ENCODE measurements around the gene APAF1. TPM values are rescaled to one million over a fixed set of nuclear protein-coding genes. Genes with fewer than 3 reads are reported as not detected.

The APAF1 gene
- total and polyA plus RNA-seq, 2 of the 13 experiments (the other 11 are each of a cell fraction or from before 2014, with no cell fraction given): 6.0 to 13.0 TPM

DNA sequence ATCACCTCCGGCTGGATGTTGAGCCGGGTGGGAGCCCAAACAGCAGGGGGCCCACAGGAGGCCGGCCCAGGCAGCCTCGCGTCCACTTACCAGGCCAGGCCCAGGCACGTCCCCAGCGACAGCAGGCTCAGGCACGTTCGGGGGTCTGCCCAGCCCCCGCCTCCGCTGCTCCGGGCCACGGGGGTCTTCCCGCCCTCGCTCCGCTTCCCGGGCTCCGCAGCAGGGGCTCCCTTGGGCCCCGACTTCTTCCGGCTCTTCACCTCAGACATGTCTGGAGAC is 718 bp upstream of the APAF1 start (continued):
- TF ChIP-seq, protein P1, sequence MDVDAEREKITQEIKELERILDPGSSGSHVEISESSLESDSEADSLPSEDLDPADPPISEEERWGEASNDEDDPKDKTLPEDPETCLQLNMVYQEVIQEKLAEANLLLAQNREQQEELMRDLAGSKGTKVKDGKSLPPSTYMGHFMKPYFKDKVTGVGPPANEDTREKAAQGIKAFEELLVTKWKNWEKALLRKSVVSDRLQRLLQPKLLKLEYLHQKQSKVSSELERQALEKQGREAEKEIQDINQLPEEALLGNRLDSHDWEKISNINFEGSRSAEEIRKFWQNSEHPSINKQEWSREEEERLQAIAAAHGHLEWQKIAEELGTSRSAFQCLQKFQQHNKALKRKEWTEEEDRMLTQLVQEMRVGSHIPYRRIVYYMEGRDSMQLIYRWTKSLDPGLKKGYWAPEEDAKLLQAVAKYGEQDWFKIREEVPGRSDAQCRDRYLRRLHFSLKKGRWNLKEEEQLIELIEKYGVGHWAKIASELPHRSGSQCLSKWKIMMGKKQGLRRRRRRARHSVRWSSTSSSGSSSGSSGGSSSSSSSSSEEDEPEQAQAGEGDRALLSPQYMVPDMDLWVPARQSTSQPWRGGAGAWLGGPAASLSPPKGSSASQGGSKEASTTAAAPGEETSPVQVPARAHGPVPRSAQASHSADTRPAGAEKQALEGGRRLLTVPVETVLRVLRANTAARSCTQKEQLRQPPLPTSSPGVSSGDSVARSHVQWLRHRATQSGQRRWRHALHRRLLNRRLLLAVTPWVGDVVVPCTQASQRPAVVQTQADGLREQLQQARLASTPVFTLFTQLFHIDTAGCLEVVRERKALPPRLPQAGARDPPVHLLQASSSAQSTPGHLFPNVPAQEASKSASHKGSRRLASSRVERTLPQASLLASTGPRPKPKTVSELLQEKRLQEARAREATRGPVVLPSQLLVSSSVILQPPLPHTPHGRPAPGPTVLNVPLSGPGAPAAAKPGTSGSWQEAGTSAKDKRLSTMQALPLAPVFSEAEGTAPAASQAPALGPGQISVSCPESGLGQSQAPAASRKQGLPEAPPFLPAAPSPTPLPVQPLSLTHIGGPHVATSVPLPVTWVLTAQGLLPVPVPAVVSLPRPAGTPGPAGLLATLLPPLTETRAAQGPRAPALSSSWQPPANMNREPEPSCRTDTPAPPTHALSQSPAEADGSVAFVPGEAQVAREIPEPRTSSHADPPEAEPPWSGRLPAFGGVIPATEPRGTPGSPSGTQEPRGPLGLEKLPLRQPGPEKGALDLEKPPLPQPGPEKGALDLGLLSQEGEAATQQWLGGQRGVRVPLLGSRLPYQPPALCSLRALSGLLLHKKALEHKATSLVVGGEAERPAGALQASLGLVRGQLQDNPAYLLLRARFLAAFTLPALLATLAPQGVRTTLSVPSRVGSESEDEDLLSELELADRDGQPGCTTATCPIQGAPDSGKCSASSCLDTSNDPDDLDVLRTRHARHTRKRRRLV (CRISPR knock-in tag; IDR thresholded peaks at IDR 0.05): no peak
- TF ChIP-seq, protein P2, sequence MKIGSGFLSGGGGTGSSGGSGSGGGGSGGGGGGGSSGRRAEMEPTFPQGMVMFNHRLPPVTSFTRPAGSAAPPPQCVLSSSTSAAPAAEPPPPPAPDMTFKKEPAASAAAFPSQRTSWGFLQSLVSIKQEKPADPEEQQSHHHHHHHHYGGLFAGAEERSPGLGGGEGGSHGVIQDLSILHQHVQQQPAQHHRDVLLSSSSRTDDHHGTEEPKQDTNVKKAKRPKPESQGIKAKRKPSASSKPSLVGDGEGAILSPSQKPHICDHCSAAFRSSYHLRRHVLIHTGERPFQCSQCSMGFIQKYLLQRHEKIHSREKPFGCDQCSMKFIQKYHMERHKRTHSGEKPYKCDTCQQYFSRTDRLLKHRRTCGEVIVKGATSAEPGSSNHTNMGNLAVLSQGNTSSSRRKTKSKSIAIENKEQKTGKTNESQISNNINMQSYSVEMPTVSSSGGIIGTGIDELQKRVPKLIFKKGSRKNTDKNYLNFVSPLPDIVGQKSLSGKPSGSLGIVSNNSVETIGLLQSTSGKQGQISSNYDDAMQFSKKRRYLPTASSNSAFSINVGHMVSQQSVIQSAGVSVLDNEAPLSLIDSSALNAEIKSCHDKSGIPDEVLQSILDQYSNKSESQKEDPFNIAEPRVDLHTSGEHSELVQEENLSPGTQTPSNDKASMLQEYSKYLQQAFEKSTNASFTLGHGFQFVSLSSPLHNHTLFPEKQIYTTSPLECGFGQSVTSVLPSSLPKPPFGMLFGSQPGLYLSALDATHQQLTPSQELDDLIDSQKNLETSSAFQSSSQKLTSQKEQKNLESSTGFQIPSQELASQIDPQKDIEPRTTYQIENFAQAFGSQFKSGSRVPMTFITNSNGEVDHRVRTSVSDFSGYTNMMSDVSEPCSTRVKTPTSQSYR (CRISPR knock-in tag; IDR thresholded peaks at IDR 0.05; ENCODE audit: borderline replicate concordance): no peak
- TF ChIP-seq ZFP37 (CRISPR knock-in tag; IDR thresholded peaks at IDR 0.05; ENCODE audit: borderline replicate concordance) (no peak), IRF2 (CRISPR knock-in tag; IDR thresholded peaks at IDR 0.05) (0 out of 2 replicates have a peak, but pooled peaks have one; percentile 1), DPF2 (CRISPR knock-in tag; IDR thresholded peaks at IDR 0.05; ENCODE audit: borderline replicate concordance, low read depth) (no peak), GABPB1 (CRISPR knock-in tag; IDR thresholded peaks at IDR 0.05) (peak; percentile 59; the same call in 1 of the 2 replicates), ZNF235 (CRISPR knock-in tag; IDR thresholded peaks at IDR 0.05; ENCODE audit: borderline replicate concordance) (no peak), YEATS4 (CRISPR knock-in tag; IDR thresholded peaks at IDR 0.05; ENCODE audit: borderline replicate concordance) (peak; percentile 30), ZNF563 (CRISPR knock-in tag; IDR thresholded peaks at IDR 0.05) (no peak; the same call in 1 of the 2 replicates), AGO2 (optimal IDR thresholded peaks at IDR 0.05; ENCODE audit: low read depth, low read length) (peak; percentile 78), ETV6 (CRISPR knock-in tag; conservative IDR thresholded peaks at IDR 0.05) (no peak), ZNF572 (CRISPR knock-in tag; IDR thresholded peaks at IDR 0.05) (no peak)
- TF ChIP-seq, protein P3, sequence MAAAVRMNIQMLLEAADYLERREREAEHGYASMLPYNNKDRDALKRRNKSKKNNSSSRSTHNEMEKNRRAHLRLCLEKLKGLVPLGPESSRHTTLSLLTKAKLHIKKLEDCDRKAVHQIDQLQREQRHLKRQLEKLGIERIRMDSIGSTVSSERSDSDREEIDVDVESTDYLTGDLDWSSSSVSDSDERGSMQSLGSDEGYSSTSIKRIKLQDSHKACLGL (CRISPR knock-in tag; IDR thresholded peaks at IDR 0.05): no peak
- TF ChIP-seq, protein P4, sequence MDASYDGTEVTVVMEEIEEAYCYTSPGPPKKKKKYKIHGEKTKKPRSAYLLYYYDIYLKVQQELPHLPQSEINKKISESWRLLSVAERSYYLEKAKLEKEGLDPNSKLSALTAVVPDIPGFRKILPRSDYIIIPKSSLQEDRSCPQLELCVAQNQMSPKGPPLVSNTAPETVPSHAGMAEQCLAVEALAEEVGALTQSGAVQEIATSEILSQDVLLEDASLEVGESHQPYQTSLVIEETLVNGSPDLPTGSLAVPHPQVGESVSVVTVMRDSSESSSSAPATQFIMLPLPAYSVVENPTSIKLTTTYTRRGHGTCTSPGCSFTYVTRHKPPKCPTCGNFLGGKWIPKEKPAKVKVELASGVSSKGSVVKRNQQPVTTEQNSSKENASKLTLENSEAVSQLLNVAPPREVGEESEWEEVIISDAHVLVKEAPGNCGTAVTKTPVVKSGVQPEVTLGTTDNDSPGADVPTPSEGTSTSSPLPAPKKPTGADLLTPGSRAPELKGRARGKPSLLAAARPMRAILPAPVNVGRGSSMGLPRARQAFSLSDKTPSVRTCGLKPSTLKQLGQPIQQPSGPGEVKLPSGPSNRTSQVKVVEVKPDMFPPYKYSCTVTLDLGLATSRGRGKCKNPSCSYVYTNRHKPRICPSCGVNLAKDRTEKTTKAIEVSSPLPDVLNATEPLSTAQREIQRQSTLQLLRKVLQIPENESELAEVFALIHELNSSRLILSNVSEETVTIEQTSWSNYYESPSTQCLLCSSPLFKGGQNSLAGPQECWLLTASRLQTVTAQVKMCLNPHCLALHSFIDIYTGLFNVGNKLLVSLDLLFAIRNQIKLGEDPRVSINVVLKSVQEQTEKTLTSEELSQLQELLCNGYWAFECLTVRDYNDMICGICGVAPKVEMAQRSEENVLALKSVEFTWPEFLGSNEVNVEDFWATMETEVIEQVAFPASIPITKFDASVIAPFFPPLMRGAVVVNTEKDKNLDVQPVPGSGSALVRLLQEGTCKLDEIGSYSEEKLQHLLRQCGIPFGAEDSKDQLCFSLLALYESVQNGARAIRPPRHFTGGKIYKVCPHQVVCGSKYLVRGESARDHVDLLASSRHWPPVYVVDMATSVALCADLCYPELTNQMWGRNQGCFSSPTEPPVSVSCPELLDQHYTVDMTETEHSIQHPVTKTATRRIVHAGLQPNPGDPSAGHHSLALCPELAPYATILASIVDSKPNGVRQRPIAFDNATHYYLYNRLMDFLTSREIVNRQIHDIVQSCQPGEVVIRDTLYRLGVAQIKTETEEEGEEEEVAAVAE (CRISPR knock-in tag; IDR thresholded peaks at IDR 0.05; ENCODE audit: borderline replicate concordance): no peak
- TF ChIP-seq, protein P5, sequence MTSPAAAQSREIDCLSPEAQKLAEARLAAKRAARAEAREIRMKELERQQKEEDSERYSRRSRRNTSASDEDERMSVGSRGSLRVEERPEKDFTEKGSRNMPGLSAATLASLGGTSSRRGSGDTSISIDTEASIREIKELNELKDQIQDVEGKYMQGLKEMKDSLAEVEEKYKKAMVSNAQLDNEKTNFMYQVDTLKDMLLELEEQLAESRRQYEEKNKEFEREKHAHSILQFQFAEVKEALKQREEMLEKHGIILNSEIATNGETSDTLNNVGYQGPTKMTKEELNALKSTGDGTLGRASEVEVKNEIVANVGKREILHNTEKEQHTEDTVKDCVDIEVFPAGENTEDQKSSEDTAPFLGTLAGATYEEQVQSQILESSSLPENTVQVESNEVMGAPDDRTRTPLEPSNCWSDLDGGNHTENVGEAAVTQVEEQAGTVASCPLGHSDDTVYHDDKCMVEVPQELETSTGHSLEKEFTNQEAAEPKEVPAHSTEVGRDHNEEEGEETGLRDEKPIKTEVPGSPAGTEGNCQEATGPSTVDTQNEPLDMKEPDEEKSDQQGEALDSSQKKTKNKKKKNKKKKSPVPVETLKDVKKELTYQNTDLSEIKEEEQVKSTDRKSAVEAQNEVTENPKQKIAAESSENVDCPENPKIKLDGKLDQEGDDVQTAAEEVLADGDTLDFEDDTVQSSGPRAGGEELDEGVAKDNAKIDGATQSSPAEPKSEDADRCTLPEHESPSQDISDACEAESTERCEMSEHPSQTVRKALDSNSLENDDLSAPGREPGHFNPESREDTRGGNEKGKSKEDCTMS (CRISPR knock-in tag; conservative IDR thresholded peaks at IDR 0.05): no peak
